ENCODE measurements around the gene ECT2L.
"Not testable (repeated sequence)": the region's sequence is repeated elsewhere in the genome, so short reads cannot be mapped to it uniquely, and the experiment has no call there.

ECT2L gene

DNA sequence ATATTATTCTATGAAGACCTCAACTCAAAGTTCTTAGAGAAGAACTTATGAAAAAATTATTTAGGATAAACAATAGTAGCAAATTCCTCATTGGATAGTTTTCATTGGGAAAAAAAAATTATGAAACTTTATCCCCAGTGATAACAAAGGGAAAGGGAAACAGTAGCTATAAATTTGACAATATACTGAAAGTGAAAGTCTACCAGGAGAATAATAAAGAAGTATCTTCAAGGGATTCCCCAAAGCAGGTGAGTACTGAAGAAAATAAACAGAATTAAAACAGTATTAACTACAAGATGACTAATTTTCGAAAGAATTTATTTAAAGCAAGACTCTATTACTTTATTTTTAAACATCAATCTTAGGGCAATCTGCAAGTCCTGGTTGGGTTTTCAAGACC, 135.8 kb downstream of the ECT2L start:
- DNase-seq (ENCODE audit: low read depth, low spot score): no peak

DNA sequence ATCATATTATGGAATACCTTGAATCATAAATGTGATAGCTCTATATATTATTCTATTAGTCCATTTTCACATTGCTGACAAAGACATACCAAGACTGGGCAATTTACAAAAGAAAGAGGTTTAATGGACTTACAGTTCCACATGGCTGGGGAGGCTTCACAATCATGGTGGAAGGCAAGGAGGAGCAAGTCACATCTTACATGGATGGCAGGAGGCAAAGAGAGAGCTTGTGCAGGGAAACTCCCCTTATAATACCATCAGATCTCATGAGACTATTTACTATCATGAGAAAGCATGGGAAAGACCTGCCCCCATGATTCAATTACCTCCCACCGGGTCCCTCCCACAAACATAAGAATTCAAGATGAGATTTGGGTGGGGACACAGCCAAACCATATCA, 141.0 kb downstream of the ECT2L start:
- not testable (repeated sequence) for DNase-seq (ENCODE audit: low read depth, low spot score)

DNA sequence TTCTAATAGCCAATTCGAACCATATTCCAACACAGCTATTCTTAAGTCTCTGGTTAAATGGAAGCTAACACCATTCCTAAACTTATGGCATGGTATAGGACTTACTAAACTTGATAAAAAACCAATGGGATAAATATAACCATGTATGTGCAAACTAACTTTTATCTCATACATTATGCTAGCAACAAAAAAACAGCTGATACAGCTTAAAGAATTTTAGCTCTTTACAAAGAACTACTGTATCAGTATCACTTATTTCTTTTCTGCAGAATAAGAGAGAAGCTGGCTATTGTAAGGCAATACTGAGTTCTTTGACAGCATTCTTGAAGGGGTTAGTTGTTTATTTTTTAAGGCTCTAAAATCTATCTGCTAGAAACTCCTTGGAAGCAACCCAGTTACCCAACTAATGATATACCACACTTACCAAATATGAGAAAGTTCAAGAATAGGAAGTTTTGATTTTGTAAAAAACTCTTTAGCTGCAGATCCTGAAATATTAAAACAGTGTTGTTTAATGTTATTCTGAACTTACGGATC, 147.3 kb downstream of the ECT2L start:
- no peak for DNase-seq (ENCODE audit: low read depth, low spot score)

DNA sequence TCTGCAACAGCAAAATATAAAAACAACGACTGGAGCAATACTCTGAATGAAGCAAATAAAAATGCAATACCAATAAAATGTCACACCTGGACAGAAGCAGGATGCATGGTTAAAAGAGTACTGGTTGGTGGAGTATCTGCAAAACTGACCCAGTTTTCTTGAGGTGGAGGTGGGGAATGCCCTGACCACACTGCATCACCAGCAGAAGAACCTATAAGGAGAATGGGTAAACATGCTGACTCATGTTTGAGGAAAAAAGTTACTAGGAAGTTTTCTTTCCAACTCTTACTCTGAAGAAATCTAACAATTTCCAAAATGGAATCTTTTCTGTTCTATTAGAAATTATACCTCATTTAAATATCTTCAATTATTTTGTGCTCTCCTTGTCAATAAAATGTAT, 148.5 kb downstream of the ECT2L start:
- no peak for DNase-seq (ENCODE audit: low read depth, low spot score)

DNA sequence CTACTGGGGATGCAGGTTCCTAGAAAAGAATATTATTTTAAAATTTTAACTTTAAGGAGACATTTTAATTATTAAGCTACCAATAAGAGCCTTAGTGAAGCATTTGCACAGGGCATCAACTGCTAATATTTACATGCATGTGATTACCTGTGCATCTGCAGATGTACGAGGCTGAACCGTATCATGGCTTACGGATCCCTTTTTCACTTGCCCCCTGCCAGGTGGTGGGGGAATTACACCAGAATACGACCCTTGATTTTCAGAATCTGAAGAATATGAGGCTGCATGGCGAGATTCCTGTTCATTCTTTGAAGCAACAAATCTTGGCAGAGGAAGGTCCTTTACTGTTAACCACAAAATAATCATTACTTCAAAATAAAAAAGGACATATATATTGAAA, 149.5 kb downstream of the ECT2L start:
- DNase-seq (ENCODE audit: low read depth, low spot score): no peak

DNA sequence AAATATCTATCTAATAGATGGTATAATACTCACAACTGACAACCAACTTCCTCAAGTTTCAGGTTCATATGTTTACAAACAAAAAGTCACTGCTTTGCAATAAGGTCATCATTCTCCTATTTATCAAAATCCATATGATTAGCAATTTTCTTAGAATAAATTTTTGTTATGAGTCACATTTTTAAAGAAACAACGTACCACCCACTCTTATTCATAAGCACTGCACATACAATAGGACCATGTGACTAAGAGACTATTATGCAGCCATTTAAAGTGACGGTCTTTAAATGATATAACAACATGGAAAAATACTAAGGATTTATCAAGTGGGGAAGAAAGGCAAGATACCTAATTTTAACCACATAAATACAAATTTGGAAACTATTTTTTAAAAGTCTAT, 152.1 kb downstream of the ECT2L start:
- DNase-seq (ENCODE audit: low read depth, low spot score): no peak

DNA sequence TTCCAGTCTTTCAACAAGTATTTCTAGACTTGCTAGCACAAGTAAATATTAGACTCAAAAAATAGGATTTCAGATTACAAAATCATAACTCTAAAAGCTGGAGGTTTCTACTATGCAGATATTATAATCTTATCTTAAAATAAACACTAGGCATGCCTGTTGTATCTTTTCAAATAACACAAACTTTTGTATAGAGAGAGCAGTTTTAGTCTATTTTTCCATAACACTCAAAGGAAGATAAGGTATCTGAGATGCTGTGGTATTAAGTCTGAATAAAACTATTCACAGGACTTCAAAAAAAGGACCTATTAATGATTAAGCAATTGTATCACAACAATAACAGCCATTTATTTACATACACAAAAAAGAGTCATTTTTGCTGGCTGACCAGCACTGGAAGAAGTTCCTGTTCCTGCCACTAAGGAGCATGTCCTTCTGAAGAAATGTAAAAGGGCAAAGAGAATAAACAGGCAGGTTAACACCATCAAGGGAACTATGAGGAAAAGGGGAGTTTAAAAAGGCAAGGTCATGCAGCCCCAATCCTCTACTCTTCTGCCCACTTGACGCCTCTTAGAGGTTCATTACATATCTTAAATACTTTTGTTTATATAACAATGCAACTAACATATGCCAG, 152.8 kb downstream of the ECT2L start:
- no peak for DNase-seq (ENCODE audit: low read depth, low spot score)

DNA sequence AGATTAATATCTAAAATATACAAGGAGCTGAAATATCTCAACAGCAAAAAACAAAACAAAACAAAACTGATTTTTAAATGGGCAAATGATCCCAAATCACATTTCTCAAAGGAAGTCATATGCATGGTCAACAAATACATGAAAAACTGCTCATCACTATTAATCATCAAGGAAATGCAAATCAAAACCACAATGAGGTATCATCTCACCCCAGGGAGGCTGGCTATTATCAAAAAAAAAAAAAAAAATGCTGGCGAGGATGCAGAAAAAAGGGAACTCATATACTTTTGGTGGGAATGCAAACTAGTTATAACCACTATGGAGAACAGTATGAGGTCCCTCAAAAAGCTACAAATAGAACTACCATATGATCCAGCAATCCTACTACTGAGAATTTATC, 157.6 kb downstream of the ECT2L start:
- no peak for DNase-seq (ENCODE audit: low read depth, low spot score)
